ENCODE data around the gene CEP104. TPM values are rescaled to one million over a fixed set of nuclear protein-coding genes. Genes with fewer than 3 reads are reported as not detected.

CEP104 gene
- total and polyA plus RNA-seq, 8 donors: 7.0 to 128 (median 28.7) TPM

DNA sequence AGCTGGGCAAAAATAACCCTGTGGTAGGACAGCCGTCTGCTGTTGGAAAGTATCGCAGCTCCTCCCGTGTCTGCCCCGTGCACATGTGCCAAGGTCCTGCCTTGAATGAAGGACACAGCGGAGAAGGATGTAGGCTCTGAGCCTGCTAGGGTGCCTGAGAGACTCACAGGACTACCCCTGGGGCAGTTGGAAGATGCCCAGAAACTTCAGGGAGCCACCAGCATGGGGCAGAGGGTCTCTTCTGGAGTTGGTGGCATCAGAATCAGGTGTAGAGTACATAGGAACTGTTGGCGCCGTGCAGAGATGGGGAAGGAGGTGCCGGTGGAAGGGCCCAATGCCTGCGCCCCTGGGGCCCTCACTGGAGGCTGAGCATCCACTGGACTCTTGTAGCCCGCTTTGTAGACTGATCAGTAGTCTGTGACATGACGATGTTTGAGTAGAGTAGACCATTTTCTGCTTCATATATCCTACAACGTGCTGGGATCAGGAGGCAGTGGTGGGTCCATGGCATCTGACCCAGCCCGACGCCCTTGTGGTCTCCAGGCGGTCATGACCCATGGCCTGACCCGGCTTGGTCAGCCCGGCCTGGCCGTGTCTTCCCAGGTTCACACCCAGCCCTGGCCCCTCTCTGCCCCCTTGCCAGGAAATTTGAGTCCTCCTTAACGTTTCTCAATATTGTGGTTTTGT lies 48.4 kb upstream of the CEP104 start:
- H3K27ac ChIP-seq: no peak overlapping the region
- no peak for TF ChIP-seq POLR2A (IDR thresholded peaks at IDR 0.05)
- TF ChIP-seq EP300 (IDR thresholded peaks at IDR 0.05): no peak
- TF ChIP-seq, protein P1, sequence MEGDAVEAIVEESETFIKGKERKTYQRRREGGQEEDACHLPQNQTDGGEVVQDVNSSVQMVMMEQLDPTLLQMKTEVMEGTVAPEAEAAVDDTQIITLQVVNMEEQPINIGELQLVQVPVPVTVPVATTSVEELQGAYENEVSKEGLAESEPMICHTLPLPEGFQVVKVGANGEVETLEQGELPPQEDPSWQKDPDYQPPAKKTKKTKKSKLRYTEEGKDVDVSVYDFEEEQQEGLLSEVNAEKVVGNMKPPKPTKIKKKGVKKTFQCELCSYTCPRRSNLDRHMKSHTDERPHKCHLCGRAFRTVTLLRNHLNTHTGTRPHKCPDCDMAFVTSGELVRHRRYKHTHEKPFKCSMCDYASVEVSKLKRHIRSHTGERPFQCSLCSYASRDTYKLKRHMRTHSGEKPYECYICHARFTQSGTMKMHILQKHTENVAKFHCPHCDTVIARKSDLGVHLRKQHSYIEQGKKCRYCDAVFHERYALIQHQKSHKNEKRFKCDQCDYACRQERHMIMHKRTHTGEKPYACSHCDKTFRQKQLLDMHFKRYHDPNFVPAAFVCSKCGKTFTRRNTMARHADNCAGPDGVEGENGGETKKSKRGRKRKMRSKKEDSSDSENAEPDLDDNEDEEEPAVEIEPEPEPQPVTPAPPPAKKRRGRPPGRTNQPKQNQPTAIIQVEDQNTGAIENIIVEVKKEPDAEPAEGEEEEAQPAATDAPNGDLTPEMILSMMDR (IDR thresholded peaks at IDR 0.05): no peak
- no peaks in the 10 kb centered on the region for H3K36me3 ChIP-seq
- H3K4me1 ChIP-seq: peaks cover 3 to 26% (median 7%) of the 10 kb centered on the region in 4 donors
- intact Hi-C loops (cut with DNase I; ENCODE audit: low total_unique reads): no loop called here
- no peaks in the 10 kb centered on the region for H3K9me3 ChIP-seq
- WGBS, 5 donors: 91 to 94% (median 92%) methylated on average over 19 of the region's 19 CpGs
- H3K27me3 ChIP-seq: peaks cover 0 to 7% (median 0%) of the 10 kb centered on the region in 3 donors
- no peak overlapping the region for H3K4me3 ChIP-seq
- no peak for DNase-seq

DNA sequence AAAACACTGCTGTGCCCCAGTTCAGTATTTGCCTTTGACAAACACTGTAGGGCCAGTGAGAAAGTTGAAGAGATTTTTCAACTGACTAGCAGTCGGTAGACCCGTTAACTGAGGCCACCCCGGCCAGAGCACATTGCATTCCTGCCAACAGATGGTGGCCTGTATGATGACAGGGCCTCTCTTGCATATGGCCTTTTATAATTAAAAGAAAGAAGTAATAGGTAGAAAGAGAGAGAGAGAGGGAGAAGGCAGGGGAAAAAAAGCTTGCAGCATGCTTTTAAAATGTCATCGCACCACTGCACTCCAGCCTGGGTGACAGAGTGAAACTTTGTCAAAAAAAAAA lies 47.8 kb upstream of the CEP104 start:
- H3K27ac ChIP-seq: no peak overlapping the region
- peaks cover 0 to 3% (median 0%) of the 10 kb centered on the region in 3 donors for H3K27me3 ChIP-seq
- H3K4me1 ChIP-seq: peaks cover 4 to 26% (median 8%) of the 10 kb centered on the region in 4 donors
- no peaks in the 10 kb centered on the region for H3K9me3 ChIP-seq
- no peak for DNase-seq
- no peak for TF ChIP-seq EP300 (IDR thresholded peaks at IDR 0.05)
- TF ChIP-seq, protein P1 (IDR thresholded peaks at IDR 0.05): no peak
- no peak for TF ChIP-seq POLR2AphosphoS5 (IDR thresholded peaks at IDR 0.05)
- no peak for TF ChIP-seq POLR2A (IDR thresholded peaks at IDR 0.05)
- no peak overlapping the region for H3K4me3 ChIP-seq
- intact Hi-C loops (cut with DNase I; ENCODE audit: low total_unique reads): no loop called here
- 78 to 89% (median 86%) methylated on average over 4 of the region's 4 CpGs for WGBS, 5 donors
- no peaks in the 10 kb centered on the region for H3K36me3 ChIP-seq

- 75 to 87% (median 86%) methylated on average over 15 to 24 of the region's 24 CpGs for WGBS, 5 donors
- Histone ChIP-seq H3K4me3 (no peak overlapping the region), H3K27ac (no peak overlapping the region), H3K9me3 (no peaks in the 10 kb centered on the region), H3K36me3 (no peaks in the 10 kb centered on the region), H3K4me1 (peaks cover 7 to 32% (median 14%) of the 10 kb centered on the region in 4 donors), H3K27me3 (peaks cover 0 to 3% (median 0%) of the 10 kb centered on the region in 3 donors)
- intact Hi-C loops (cut with DNase I; ENCODE audit: low total_unique reads): no loop called here
- no peak for DNase-seq
- TF ChIP-seq POLR2AphosphoS5 (IDR thresholded peaks at IDR 0.05) (no peak), EP300 (IDR thresholded peaks at IDR 0.05) (no peak), POLR2A (IDR thresholded peaks at IDR 0.05) (no peak)
- TF ChIP-seq, protein P1 (IDR thresholded peaks at IDR 0.05): no peak
These were observed 47.2 kb upstream of the CEP104 start for GRCh38 chr1:3904006-3904842.

GRCh38 chr1:3903141-3904005 lies 46.4 kb upstream of the CEP104 start:
- no peaks in the 10 kb centered on the region for H3K36me3 ChIP-seq
- peak; percentile 40 to 57 for DNase-seq
- peaks cover 9 to 38% (median 17%) of the 10 kb centered on the region in 4 donors for H3K4me1 ChIP-seq
- no peaks in the 10 kb centered on the region for H3K27me3 ChIP-seq
- H3K4me3 ChIP-seq: no peak overlapping the region
- H3K27ac ChIP-seq: no peak overlapping the region
- WGBS, 5 donors: 57 to 80% (median 65%) methylated on average over 16 of the region's 16 CpGs
- no peak for TF ChIP-seq POLR2A (IDR thresholded peaks at IDR 0.05)
- TF ChIP-seq EP300 (IDR thresholded peaks at IDR 0.05): no peak
- peaks cover 0 to 4% (median 1%) of the 10 kb centered on the region in 4 donors for H3K9me3 ChIP-seq
- intact Hi-C loops (cut with DNase I; ENCODE audit: low total_unique reads): no loop called here

Measured in stomach (tissue), 9 donors.